GM06990 (cell line): ENCODE data around the gene PID1.

Source experiments
- DNase-seq: peaks from one replicate; pipeline ENCODE4 v3.0.0-alpha.2; 2011; ENCODE audit not compliant: insufficient read length; ENCODE audit errors: extremely low read depth
- H3K27me3 ChIP-seq: replicated peaks from 2 replicates; pipeline ENCODE4 v1.6.0; 2011; ENCODE audit warnings: low read length; ENCODE audit not compliant: control insufficient read depth, insufficient read depth
- H3K36me3 ChIP-seq: 2 replicates; pipeline ENCODE4 v1.5.1; 2011; ENCODE audit warnings: low read length; ENCODE audit not compliant: control insufficient read depth, insufficient read depth
- H3K4me3 ChIP-seq: replicated peaks from 2 replicates; pipeline ENCODE4 v1.5.1; 2011; ENCODE audit warnings: low read depth, mild to moderate bottlenecking, control low read depth, low read length
- TF ChIP-seq, protein P1 (sequence below): IDR thresholded peaks from 2 replicates; pipeline ENCODE4 v1.5.1; 2011; ENCODE audit warnings: low read length, control low read depth, mild to moderate bottlenecking, inconsistent platforms; ENCODE audit not compliant: insufficient read depth, poor library complexity, severe bottlenecking

Gene PID1

DNA sequence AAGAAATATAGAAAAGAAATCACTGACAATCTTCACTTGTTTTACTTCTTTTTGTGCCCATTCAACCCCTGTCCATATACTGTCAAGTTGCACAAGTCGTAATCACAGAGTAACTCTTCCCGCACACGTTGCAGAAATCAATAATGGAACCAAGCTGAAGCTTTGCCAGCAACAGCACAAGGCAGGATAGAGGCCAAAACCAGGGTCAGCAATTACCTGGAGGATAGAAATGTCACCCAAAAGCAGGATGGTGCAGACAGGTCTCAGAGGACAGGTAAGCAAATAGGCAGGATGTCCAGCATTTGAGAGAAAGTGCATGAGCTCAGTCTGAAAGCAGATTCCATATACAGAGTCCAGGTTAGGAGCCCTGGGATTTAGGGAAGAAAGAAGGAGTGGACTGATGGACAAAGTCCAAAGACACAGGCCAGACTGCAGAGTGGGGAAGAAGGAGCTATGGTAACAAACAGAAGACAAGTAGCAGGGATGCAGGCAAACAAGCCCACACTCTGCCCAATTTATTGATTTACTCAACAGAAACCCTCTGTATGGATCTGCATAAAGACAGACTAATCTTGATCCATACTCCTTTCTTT, 52.7 kb downstream of the PID1 start:
- Histone ChIP-seq H3K36me3 (no peaks in the 10 kb centered on the region), H3K4me3 (no peak overlapping the region), H3K27me3 (no peaks in the 10 kb centered on the region)
- TF ChIP-seq, protein P1, sequence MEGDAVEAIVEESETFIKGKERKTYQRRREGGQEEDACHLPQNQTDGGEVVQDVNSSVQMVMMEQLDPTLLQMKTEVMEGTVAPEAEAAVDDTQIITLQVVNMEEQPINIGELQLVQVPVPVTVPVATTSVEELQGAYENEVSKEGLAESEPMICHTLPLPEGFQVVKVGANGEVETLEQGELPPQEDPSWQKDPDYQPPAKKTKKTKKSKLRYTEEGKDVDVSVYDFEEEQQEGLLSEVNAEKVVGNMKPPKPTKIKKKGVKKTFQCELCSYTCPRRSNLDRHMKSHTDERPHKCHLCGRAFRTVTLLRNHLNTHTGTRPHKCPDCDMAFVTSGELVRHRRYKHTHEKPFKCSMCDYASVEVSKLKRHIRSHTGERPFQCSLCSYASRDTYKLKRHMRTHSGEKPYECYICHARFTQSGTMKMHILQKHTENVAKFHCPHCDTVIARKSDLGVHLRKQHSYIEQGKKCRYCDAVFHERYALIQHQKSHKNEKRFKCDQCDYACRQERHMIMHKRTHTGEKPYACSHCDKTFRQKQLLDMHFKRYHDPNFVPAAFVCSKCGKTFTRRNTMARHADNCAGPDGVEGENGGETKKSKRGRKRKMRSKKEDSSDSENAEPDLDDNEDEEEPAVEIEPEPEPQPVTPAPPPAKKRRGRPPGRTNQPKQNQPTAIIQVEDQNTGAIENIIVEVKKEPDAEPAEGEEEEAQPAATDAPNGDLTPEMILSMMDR = no peak
- DNase-seq = no peak

DNA sequence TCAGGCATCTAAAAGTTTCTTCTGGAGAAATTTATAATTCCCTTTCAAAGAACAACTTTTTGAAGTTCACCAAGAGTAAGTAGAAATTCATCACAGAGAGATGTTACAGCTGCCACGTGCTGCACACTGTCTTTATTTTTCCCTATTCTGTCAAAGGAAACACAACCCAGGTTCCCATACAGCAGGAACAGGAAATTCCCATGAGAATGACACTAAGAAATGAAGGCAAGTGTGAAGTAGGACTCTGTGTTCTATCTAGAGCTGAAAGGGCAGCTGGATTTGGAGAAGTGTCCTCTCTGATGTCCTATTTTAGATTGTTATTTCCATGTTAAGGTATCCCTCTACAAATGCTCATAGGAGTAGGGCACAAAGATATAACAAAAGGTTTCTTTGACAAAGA, 58.8 kb downstream of the PID1 start:
- TF ChIP-seq, protein P1 = no peak
- no peaks in the 10 kb centered on the region for H3K36me3 ChIP-seq
- no peak for DNase-seq
- H3K27me3 ChIP-seq = no peaks in the 10 kb centered on the region
- no peak overlapping the region for H3K4me3 ChIP-seq

DNA sequence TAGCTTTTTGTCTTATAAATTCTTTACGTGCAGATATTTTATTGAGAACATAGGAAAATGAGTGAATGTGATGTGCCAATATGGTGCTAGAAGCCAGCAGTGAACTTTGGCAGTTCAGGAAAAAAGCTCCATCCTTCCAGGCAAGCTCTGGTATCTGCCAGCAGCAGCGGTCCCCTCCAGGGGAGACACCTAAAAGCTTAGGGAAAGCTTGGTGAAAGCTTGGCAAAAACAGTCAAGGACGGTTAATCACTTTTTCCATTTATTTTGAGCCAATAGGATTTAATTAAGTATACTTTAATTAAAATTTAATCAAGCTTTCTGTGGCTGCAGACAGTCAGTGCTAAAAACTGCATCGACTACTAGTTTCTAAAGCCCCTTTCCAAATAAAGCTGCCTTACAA, 60.4 kb downstream of the PID1 start:
- Histone ChIP-seq H3K4me3 (no peak overlapping the region), H3K27me3 (no peaks in the 10 kb centered on the region), H3K36me3 (no peaks in the 10 kb centered on the region)
- TF ChIP-seq, protein P1 = no peak
- no peak for DNase-seq

DNA sequence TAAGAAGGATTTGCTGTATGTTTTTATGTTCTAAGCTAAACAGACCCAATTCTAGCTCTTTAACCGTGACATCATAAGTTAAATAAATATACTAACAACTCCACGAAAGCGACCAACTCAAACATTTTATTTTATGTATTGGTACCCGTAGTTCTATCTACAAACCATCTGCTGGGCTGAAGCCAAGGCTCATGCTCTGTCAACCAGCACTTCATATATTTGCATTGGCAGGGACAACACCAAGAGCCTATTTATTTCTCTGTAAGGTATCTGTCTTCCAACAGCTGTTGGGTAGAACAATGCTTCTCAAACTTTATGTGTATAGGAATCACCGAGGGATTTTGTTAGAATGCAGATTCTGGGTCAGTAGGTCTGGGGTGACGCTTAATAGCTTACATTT, 64.5 kb downstream of the PID1 start:
- Histone ChIP-seq H3K4me3 (no peak overlapping the region), H3K27me3 (no peaks in the 10 kb centered on the region)
- no peak for DNase-seq

DNA sequence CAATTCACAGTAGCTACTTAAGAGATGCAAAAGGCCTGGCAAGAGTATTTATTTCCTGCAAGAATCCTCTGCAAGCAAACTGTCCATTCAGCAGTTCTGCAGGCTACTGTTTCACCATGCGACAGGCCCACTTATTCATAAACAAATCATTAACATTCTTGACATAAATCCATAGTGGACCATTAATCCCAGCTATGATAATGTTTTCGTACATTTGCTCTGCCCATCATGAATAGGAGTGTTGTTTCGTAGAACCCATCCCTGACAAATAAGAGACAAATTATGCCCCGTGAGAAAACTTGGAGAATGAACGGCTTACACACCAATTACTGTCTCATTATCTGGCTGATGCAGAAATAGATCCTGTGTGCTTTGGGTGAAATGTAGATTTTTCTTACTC, 65.4 kb downstream of the PID1 start:
- DNase-seq = no peak
- TF ChIP-seq, protein P1 = no peak
- Histone ChIP-seq H3K4me3 (no peak overlapping the region), H3K27me3 (no peaks in the 10 kb centered on the region), H3K36me3 (no peaks in the 10 kb centered on the region)

More for the DNA sequence above, 64.5 kb downstream of the PID1 start:
- no peaks in the 10 kb centered on the region for H3K36me3 ChIP-seq
- TF ChIP-seq, protein P1 = no peak

DNA sequence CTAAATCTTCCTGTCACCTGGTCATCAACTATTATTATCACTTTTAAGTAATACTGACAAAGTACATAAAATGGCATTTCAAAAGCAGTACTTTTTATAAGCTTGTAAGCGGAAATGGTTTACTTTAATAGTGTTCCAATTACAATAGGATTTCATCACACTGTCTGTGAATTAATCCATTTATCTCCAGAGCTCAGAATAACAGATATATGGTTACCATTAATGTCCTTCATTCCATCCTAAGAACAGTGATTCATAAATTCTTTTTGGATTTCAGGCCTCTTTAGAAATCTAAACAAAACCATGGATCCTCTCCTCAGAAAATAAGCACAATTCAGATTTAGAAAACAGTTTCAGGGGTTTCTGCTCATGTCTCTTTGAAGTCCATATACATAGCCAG, 68.4 kb downstream of the PID1 start:
- TF ChIP-seq, protein P1 = no peak
- H3K4me3 ChIP-seq = no peak overlapping the region
- H3K36me3 ChIP-seq = no peaks in the 10 kb centered on the region
- no peak for DNase-seq
- no peaks in the 10 kb centered on the region for H3K27me3 ChIP-seq
